Hepatocyte (in vitro differentiated cells): ENCODE measurements around the gene TNIP3.

Source experiments
- EZH2 ChIP-seq: fragments of 200-600 bp; sonication (generic); IDR thresholded peaks from 2 replicates; pipeline ENCODE4 v1.6.1; 2016; ENCODE audit warnings: antibody characterized with exemption, mild to moderate bottlenecking, borderline replicate concordance
- EZH2phosphoT487 ChIP-seq: fragments of 200-600 bp; sonication (generic); IDR thresholded peaks from one replicate; pipeline ENCODE4 v1.6.1; 2018; ENCODE audit warnings: antibody characterized with exemption, mild to moderate bottlenecking, low read depth, moderate library complexity; ENCODE audit not compliant: unreplicated experiment, severe bottlenecking
- TF ChIP-seq, protein P1 (sequence below): fragments of 200-600 bp; sonication (generic); IDR thresholded peaks from 2 replicates; pipeline ENCODE4 v1.5.1; 2016; ENCODE audit warnings: antibody characterized with exemption, mild to moderate bottlenecking; ENCODE audit not compliant: poor library complexity

DNA sequence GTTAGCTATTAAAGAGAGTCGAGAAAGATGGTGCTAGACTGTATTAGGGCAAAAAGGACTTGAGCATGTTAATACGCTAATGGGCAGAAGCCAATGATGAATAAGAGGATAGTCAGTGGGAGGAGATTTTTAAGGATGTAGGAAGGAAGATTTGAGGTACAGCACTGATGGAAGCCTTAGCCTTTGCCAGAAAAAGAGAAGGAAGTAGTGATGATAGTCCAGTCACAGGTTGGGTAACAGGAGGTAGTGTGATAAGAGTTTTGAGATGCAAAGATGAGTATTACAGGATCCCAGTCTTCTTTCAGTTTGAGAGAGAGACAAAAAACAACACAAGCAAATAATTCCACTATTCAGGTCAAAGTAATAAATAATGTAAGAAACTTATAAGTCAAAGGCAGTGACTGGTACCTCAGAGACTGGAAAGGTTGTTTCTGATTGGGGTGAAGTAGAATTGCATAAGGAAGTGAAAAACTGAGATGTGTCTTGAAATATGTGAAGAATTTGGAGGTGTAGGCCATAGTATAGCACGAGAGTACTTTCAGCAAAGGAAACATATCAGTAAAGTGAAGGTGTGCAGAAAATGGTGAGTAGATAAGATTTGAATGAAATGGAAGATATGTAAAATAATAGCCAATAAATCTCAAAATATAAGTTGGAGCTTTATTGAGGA is 69.7 kb downstream of the TNIP3 start:
- TF ChIP-seq, protein P1, sequence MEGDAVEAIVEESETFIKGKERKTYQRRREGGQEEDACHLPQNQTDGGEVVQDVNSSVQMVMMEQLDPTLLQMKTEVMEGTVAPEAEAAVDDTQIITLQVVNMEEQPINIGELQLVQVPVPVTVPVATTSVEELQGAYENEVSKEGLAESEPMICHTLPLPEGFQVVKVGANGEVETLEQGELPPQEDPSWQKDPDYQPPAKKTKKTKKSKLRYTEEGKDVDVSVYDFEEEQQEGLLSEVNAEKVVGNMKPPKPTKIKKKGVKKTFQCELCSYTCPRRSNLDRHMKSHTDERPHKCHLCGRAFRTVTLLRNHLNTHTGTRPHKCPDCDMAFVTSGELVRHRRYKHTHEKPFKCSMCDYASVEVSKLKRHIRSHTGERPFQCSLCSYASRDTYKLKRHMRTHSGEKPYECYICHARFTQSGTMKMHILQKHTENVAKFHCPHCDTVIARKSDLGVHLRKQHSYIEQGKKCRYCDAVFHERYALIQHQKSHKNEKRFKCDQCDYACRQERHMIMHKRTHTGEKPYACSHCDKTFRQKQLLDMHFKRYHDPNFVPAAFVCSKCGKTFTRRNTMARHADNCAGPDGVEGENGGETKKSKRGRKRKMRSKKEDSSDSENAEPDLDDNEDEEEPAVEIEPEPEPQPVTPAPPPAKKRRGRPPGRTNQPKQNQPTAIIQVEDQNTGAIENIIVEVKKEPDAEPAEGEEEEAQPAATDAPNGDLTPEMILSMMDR = no peak
- TF ChIP-seq EZH2 (no peak), EZH2phosphoT487 (no peak)
